Activated B cell treated with CpG ODN at 0.5 μM for 24 hours (primary cell): ENCODE measurements around the gene ZDHHC13. TPM values are rescaled to one million over a fixed set of nuclear protein-coding genes. Genes with fewer than 3 reads are reported as not detected.
A peak's percentile ranks its signal among the peaks of the same experiment; 100 is the strongest.
"Not testable (repeated sequence)": the region's sequence is repeated elsewhere in the genome, so short reads cannot be mapped to it uniquely, and the experiment has no call there.

Experiments
- ATAC-seq: fragments of 200-7000 bp; cut with Tn5 transposase; one replicate; pipeline ENCODE4 v1.10.0; 2021; ENCODE audit warnings: low read depth, mild to moderate bottlenecking, moderate library complexity
- CTCF ChIA-PET: fragments of 350-600 bp; sonication (Branson Sonifier 250); formaldehyde crosslinking; loops from one replicate; lab custom pipeline; 2021; ENCODE audit warnings: antibody characterized with exemption; lab: Charles Lee
- POLR2A ChIA-PET: fragments of 350-600 bp; sonication (Branson Sonifier 250); formaldehyde crosslinking; loops from one replicate; lab custom pipeline; 2021; ENCODE audit warnings: antibody characterized with exemption; lab: Charles Lee
- DNase-seq: peaks from one replicate; pipeline ENCODE4 v3.0.0; 2022
- H3K27ac Mint-ChIP-seq: one replicate; pipeline ENCODE4 v1.8.0; 2020; ENCODE audit warnings: mixed read lengths
- H3K27me3 Mint-ChIP-seq: one replicate; pipeline ENCODE4 v1.8.0; 2021; ENCODE audit warnings: mixed read lengths
- H3K36me3 Mint-ChIP-seq: one replicate; pipeline ENCODE4 v1.8.0; 2021; ENCODE audit warnings: low read depth, mixed read lengths
- H3K4me1 Mint-ChIP-seq: one replicate; pipeline ENCODE4 v1.8.0; 2021; ENCODE audit warnings: mixed read lengths
- H3K4me3 Mint-ChIP-seq: one replicate; pipeline ENCODE4 v1.8.0; 2020; ENCODE audit warnings: mild to moderate bottlenecking, mixed read lengths
- H3K9me3 Mint-ChIP-seq: one replicate; pipeline ENCODE4 v1.8.0; 2020; ENCODE audit warnings: mixed read lengths
- intact Hi-C: fragments of 100-400 bp; cut with micrococcal nuclease; formaldehyde crosslinking; loops from one replicate; pipeline ENCODE4 v1.15.1; 2024
- total RNA-seq: library from RNA; stranded (reverse); gene quantifications from 2 replicates; pipeline ENCODE4 v1.2.3, GENCODE V29; 2022
- TF ChIP-seq, protein P1 (sequence below): fragments of 200-600 bp; IDR thresholded peaks from one replicate; pipeline ENCODE4 v1.8.0; 2022; ENCODE audit warnings: antibody characterized with exemption, mild to moderate bottlenecking

ZDHHC13 gene
- total RNA-seq, 1 donor from 2014 or later, result 25.2 TPM

DNA sequence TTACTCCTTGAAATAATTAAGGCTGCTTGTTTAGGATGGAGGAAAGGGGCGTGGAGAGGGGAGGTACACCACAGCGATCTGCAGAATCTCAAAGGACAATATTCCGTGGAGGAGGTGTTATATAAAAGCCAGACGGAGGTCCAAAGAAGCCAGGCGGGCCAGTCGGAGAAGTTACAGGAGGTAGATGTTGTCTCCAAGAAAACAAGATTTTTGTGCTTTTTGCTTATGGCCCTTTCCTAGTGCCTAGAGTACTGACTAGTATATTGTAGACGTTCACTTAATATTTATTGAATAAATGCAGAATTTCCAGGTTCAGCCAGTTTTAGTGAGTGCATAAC lies 761 bp downstream of the ZDHHC13 start:
- TF ChIP-seq, protein P1, sequence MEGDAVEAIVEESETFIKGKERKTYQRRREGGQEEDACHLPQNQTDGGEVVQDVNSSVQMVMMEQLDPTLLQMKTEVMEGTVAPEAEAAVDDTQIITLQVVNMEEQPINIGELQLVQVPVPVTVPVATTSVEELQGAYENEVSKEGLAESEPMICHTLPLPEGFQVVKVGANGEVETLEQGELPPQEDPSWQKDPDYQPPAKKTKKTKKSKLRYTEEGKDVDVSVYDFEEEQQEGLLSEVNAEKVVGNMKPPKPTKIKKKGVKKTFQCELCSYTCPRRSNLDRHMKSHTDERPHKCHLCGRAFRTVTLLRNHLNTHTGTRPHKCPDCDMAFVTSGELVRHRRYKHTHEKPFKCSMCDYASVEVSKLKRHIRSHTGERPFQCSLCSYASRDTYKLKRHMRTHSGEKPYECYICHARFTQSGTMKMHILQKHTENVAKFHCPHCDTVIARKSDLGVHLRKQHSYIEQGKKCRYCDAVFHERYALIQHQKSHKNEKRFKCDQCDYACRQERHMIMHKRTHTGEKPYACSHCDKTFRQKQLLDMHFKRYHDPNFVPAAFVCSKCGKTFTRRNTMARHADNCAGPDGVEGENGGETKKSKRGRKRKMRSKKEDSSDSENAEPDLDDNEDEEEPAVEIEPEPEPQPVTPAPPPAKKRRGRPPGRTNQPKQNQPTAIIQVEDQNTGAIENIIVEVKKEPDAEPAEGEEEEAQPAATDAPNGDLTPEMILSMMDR, result no peak
- POLR2A ChIA-PET, result no interaction called here
- no peaks in the 10 kb centered on the region for H3K9me3 Mint-ChIP-seq
- intact Hi-C loops, result loop anchor here (1.0 to 10.0 kb wide), 5 partner anchors 40 to 1267 kb away; partner anchors contain the start of gene PRMT3
- ATAC-seq (no peak), DNase-seq (no peak)
- H3K4me3 Mint-ChIP-seq, result peak overlapping the region; percentile 95
- H3K27ac Mint-ChIP-seq, result peak overlapping the region; percentile 24
- H3K4me1 Mint-ChIP-seq, result peaks cover 51% of the 10 kb centered on the region
- peaks cover 23% of the 10 kb centered on the region for H3K36me3 Mint-ChIP-seq
- no peaks in the 10 kb centered on the region for H3K27me3 Mint-ChIP-seq
- CTCF ChIA-PET, result no interaction called here

DNA sequence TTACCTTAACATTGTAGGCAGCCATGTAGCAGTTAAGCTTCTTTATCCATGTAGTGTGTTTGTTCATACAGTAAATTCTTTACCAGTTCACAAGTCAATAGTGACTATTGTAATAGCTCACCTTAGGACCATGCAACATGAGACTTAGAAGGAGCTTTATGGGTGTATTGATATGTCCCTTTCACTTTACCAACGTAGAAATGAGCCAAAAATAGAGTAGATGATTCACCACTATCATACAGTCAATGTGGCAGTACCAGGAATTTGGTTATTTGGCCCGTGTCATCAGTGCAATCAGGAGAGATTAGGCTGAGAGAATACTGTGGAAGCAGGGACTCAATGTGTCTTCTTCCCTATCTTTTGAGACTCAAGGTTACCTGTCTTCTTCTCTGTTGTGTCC lies 4.7 kb downstream of the ZDHHC13 start:
- no peak for DNase-seq
- TF ChIP-seq, protein P1, result no peak
- intact Hi-C loops, result no loop called here
- CTCF ChIA-PET, result interaction anchor here (0.9 kb wide), 1 partner anchor 9 kb away, joined by 3 read pairs; no protein-coding TSS in a partner anchor
- ATAC-seq, result no peak
- peaks cover 48% of the 10 kb centered on the region for H3K4me1 Mint-ChIP-seq
- peaks cover 45% of the 10 kb centered on the region for H3K36me3 Mint-ChIP-seq
- POLR2A ChIA-PET, result no interaction called here
- H3K9me3 Mint-ChIP-seq, result no peaks in the 10 kb centered on the region
- H3K27ac Mint-ChIP-seq, result no peak overlapping the region
- H3K4me3 Mint-ChIP-seq, result no peak overlapping the region
- no peaks in the 10 kb centered on the region for H3K27me3 Mint-ChIP-seq

DNA sequence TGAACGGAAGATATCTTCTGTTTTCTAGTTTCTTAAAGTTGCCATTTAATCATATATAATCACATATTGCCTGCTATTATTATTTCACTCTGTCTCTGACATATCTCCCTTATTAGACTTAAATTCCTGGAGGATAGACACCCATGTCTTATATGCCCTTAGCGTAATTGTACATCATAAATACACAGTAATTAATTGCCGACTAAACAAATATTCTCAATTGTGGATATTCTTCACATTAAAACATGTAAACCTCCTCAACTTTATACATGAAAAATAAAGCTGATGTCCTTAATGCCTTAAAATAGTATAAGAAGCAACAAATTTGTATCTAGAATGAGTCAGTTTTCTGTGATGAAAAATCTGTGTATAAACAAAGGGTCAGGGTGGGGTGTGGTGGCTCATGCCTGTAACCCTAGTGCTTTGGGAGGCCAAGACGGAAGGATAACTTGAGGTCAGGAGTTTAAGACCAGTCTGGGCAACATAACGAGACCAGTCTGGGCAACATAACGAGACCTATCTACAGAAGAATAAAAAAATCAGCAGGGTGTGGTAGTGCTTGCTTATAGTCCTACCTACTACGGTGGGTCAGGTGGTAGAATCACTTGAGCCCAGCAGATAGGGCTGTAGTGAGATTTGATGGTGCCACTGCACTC lies 6.1 kb downstream of the ZDHHC13 start:
- DNase-seq (no peak), ATAC-seq (no peak)
- Mint-ChIP-seq H3K4me3 (no peak overlapping the region), H3K4me1 (peaks cover 41% of the 10 kb centered on the region), H3K27me3 (no peaks in the 10 kb centered on the region), H3K9me3 (peaks cover 3% of the 10 kb centered on the region), H3K27ac (no peak overlapping the region), H3K36me3 (peaks cover 55% of the 10 kb centered on the region)
- CTCF ChIA-PET, result no interaction called here
- intact Hi-C loops, result no loop called here
- TF ChIP-seq, protein P1, result no peak
- POLR2A ChIA-PET, result no interaction called here

DNA sequence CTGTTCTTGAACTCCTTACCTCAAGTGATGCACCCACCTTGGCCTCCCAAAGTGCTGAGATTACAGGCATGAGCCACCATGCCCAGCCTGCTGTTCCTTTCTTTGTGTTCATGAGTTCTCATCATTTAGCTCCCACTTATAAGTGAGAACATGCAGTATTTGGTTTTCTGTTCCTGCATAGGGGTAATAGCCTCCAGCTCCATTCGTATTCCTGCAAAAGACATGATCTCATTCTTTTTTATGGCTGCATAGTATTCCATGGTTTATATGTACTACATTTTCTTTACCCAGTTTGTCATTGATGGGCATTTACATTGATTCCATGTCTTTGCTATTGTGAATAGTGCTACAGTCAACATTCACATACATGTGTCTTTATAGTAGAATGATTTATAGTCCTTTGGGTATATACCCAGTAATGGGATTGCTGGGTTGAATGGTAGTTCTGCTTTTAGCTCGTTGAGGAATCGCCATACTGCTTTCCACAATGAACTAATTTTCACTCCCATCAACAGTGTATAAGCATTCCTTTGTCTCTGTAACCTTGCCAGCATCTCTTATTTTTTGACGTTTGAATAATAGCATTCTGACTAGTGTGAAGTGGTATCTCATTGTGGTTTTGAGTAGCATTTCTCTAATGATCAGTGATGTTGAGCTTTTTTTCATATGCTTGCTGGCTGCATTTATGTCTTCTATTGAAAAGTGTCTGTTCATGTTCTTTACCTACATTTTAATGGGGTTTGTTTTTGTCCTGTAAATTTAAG lies 9.8 kb downstream of the ZDHHC13 start:
- POLR2A ChIA-PET, H3K27ac Mint-ChIP-seq, H3K4me1 Mint-ChIP-seq, H3K9me3 Mint-ChIP-seq, CTCF ChIA-PET, DNase-seq, intact Hi-C loops, H3K27me3 Mint-ChIP-seq, ATAC-seq, H3K4me3 Mint-ChIP-seq: not testable (repeated sequence)
- H3K36me3 Mint-ChIP-seq, result peaks cover 55% of the 10 kb centered on the region

DNA sequence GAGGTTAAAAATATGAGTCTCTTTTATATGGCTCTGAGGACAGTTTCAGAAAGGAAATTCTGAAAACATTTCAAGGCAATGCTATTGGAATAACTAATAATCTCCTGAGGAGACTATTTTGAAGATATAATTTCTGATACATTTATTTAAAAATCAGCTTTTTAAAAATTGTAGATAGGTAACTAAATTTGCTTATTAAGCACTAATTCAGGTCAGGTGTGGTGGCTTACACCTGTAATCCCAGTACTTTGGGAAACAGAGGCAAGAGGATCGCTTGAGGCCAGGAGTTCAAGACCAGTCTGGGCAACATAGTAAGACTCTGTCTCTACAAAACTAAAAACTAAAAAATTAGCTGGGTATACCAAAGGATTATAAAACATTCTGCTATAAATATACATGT lies 17.0 kb downstream of the ZDHHC13 start:
- intact Hi-C loops, result no loop called here
- CTCF ChIA-PET, result interaction anchor here (0.9 kb wide), 1 partner anchor 132 kb away, joined by 3 read pairs; no protein-coding TSS in a partner anchor
- Mint-ChIP-seq H3K27me3 (no peaks in the 10 kb centered on the region), H3K27ac (no peak overlapping the region), H3K9me3 (no peaks in the 10 kb centered on the region), H3K4me1 (no peaks in the 10 kb centered on the region), H3K4me3 (no peak overlapping the region), H3K36me3 (peaks cover 38% of the 10 kb centered on the region)
- ATAC-seq (no peak), DNase-seq (no peak)
- POLR2A ChIA-PET, result no interaction called here
- TF ChIP-seq, protein P1, result no peak

DNA sequence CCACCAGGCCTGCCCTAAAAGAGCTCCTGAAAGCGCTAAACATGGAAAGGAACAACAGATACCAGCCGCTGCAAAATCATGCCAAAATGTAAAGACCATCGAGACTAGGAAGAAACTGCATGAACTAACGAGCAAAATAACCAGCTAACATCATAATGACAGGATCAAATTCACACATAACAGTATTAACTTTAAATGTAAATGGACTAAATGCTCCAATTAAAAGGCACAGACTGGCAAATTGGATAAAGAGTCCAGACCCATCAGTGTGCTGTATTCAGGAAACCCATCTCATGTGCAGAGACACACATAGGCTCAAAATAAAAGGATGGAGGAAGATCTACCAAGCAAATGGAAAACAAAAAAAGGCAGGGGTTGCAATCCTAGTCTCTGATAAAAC lies 19.9 kb downstream of the ZDHHC13 start:
- H3K9me3 Mint-ChIP-seq, H3K4me1 Mint-ChIP-seq, CTCF ChIA-PET, DNase-seq, H3K27ac Mint-ChIP-seq, ATAC-seq, H3K27me3 Mint-ChIP-seq, H3K4me3 Mint-ChIP-seq, POLR2A ChIA-PET, intact Hi-C loops: not testable (repeated sequence)
- H3K36me3 Mint-ChIP-seq, result peaks cover 21% of the 10 kb centered on the region
